Umbilical cord (tissue), 2 donors: ENCODE data around the gene ZBTB16. TPM values are rescaled to one million over a fixed set of nuclear protein-coding genes. Genes with fewer than 3 reads are reported as not detected.

Experiments
- DNase-seq: peaks from one replicate; pipeline ENCODE4 v3.0.0-alpha.2; 2015; ENCODE audit warnings: low spot score
- total RNA-seq: library from RNA; depleted of rRNA; stranded (reverse); fragments of >200 nt; gene quantifications from one replicate; pipeline ENCODE4 v1.2.3, GENCODE V29; 2014; ENCODE audit warnings: low replicate concordance; ENCODE audit not compliant: insufficient read depth

Gene ZBTB16
- total RNA-seq, 1 donor from 2014 or later: 83.3 TPM

DNA sequence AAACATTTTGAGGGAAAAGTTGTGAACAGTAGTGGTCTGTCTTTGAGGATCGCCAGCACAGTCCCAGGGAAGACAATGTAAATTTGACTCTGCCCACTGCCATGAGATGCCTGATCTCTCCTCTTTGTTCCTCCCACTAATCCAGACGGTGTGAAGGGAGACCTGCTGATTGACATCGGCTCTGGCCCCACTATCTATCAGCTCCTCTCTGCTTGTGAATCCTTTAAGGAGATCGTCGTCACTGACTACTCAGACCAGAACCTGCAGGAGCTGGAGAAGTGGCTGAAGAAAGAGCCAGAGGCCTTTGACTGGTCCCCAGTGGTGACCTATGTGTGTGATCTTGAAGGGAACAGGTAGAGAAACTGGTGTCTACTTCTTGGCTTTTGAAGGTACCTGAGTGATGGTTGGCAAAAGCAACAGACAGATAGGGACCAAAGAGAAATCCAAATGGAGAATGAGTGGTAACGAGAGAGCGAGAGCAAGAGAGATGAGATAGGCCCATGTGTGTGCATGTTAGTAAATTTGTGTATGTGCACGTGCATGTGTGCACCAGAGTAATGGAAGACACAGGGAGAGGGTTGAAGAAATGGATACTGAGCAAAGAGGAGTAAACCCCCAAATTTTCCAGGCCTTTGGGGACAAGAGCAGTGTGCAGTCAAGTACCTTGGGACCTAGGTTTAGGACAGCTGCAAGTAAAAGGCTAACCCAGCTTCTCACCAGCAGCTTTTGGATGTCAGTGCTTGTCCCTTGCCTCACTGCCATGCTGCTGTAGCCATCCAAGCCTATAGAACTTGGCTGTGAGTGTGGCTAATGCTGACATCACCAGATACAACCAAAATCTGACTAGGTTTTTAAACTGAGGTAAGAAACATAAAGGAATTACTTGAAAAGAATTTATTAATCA is 238.5 kb downstream of the ZBTB16 start:
- DNase-seq: no peak

DNA sequence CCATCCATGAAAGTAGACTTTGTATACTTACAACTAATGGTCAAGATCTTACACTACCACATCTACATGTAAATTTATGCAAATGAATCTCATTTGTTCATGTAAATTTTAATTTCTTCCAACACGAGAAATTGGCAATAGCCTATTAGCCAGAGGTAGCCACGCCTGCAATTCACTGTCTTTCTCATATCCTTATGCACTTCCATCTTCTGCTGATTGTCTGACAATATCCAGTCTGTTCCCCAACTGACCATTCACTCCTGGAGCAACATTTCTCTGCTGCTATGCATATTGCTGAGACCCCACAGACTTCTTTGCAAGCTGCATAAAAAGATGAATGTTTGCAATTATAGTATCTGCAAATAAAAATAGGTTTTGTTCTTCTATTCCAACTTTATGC is 239.2 kb downstream of the ZBTB16 start:
- no peak for DNase-seq

Other genes with a start within 250 kb of the ZBTB16 start
- 51.0 TPM for gene USP28, start 184.1 kb upstream of the ZBTB16 start, total RNA-seq
- not detected for gene HTR3B, start 154.9 kb upstream of the ZBTB16 start, total RNA-seq
- not detected for gene HTR3A, start 84.6 kb upstream of the ZBTB16 start, total RNA-seq
- 871 TPM for gene NNMT, start 236.7 kb downstream of the ZBTB16 start, total RNA-seq